ENCODE results near the gene NPIPB5. TPM values are rescaled to one million over a fixed set of nuclear protein-coding genes. Genes with fewer than 3 reads are reported as not detected.

NPIPB5 gene
- 156 TPM for total RNA-seq

GRCh38 chr16:22510591-22510990 is at the start of gene NPIPB5:
TSS of gene NPIPB5 (plus strand) at chr16:22510891. CDS start at chr16:22513802, 2,911 bp downstream.

Small RNA genes within 50 kb of the gene (small RNA-seq; reads per million reads assigned to genes)
- gene AC106788.1 (ENCODE audit: low replicate concordance): not detected

Other genes with a start within 250 kb of the NPIPB5 start
- 48.3 TPM for gene POLR3E, start 213.5 kb upstream of the NPIPB5 start, total RNA-seq
- 19.9 TPM for gene CDR2, start 136.3 kb upstream of the NPIPB5 start, total RNA-seq

All from metanephros (tissue), 2 donors.